ENCODE data around the gene PCK2.

The PCK2 gene

DNA sequence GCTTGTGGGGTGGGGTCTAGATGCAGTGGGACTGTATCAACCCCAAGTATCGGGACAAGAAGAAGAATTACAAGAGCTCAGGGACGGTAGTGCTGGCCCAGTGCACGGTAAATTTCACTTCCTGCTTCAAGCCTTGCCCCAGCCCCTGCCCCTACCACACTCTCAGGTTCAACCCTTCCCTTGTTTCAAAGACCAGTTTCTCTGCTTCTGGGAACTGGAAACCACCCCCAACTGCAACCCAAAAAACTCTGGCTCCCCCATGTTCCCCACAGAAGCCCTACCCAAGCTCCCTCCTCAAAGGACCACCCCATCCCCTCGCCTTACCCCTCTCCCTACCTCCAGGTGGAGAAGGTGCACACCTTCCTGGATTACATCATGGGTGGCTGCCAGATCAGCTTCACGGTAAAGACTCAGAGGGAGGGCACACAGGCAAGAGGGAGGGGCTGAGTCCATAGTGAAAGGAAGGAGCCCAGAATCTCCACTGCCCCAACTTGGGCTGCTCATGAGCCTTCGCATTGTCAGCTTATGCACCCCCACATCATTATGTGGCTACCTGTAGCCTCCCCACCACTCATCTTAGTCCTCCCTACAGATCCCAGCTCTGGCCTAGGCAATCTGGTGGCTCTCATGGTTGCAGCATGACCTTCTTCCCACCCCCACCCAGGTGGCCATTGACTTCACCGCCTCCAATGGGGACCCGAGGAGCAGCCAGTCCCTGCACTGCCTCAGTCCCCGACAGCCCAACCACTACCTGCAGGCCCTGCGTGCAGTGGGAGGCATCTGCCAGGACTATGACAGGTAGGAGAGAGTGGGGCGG lies 18.4 kb upstream of the PCK2 start:
- no peak for DNase-seq (ENCODE audit: low read depth)

DNA sequence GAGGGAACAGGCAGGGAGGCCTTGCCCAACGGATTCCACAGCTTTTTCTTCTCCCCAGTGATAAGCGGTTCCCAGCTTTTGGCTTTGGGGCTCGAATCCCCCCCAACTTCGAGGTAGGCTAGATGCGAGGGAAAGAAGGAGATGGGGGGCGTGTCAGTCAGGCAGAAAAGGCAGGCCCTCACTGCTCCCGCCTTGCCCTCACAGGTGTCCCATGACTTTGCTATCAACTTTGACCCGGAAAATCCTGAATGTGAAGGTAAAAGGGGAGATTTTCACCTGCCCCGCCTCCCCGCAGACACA lies 17.9 kb upstream of the PCK2 start:
- no peak for DNase-seq (ENCODE audit: low read depth)

DNA sequence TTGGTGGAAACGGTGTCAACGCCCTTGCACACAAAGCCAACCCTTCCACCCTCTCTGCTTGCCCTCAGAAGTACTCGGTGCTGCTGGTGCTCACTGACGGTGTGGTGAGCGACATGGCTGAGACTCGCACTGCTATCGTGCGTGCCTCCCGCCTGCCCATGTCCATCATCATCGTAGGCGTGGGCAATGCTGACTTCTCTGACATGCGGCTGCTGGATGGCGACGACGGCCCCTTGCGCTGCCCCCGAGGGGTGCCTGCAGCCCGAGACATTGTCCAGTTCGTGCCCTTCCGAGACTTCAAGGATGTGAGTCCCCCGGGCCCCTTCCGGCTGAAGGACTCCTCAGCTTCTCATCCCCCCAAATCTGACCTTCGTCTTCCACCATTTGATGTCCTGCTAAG lies 17.0 kb upstream of the PCK2 start:
- DNase-seq (ENCODE audit: low read depth), result no peak

DNA sequence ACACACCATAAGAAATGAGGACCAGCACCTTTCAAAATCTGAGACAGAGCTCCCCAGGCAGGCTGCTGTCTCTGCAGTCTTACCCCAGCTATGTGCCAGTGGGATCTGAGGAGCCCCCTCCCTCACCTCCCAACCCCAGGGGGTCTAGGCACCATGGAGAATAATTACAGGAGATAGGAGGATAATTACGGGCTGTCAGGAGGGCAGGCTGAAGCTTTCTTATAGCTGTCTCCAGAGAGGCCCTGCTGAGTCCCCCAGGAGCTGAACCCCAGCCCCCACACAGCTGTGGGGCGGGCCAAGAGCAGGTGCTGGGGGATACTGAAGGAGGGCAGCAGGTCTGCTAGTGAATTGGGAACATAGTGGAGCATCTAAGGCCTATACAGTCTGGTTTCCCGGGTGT lies 16.0 kb upstream of the PCK2 start:
- DNase-seq (ENCODE audit: low read depth), result no peak

DNA sequence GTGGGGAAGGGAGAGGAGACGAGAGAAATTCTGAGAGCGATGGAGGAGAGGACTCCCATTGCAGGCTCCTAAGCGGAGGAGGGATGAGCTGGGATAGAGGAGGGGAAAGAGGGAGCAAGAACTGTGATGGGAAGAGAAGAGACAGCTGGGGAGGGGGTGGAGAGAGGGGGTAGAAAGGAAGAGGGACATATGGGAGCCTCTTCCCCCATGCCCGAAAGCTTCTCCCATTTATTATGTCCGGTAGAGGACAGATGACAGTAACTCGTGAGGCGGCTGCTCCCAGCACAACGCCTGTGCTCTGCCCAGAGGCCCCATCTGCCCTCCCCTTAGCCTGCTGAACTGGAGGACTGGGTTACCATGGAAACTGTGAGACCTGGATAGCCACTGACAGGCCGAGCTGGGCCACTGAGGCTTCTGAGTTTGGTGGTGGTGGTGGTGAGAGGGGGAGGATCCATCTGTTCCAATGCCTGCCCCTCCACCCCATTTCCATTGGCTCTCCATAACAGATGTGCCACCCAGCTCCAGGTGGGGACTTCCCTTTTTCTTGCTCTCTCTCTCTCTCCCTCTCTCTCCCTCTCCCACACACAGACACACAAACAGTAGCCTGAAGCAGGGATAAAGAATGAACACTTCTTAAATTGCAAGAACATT lies 14.5 kb upstream of the PCK2 start:
- no peak for DNase-seq (ENCODE audit: low read depth)

DNA sequence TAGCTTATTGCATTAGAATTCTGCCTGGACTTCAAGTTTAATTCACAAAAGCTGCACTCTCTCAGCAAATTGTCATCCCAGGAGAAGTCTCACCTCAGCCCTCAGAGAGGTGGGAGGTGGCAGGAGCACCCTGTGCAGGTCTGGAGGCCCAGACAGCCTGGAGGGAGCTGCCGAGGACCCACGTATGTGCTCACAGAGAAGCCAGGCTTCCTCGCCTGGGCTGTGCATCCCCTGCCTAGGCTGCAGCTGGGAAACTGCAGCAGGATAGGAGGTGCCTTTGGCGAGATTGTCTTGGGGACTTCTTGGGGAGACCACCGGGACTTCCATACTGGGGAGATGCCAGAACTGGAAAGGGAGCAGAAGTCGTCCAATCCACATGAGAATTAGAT lies 14.0 kb upstream of the PCK2 start:
- no peak for DNase-seq (ENCODE audit: low read depth)

DNA sequence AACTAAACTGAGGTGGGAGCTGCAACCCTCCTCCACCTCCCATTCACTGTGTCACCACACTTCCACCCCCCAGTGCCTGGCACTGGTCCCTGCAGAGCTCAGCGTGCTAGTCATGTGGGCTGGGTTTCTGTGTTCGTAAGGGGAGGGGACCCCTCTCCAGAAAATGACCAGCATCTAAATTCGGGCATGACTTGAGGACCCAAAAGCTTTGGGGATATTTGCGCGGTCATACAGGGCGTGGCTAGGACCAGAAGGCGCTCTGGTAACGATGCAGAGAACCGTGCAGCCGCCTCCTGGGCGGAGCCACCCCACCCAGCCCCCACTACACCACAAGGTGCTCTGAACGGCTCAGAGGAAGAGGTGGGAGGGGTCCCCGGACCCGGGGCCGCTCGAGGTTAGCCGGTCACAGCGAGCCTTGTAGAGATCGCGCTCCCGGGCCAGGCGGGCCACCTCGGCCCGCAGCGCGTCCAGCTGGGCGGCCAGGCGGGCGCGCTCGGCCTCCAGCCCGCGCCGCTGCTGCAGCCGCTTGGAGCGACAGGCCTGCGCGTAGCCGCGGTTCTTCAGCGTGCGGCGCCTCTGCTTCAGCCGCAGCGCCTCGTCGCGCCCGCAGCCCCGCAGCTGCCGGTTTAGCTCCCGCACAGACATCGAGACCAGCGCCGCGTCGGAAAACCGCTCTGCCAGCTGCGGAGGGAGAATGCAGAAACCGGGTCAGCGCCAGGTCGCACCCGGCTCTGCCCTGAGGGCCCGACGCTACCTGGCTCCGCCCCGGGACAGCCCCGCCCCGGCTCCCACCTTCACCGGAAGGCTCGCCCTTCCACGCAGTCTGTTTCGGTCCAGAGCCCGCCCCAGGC lies 13.0 kb upstream of the PCK2 start:
- no peak for DNase-seq (ENCODE audit: low read depth)

DNA sequence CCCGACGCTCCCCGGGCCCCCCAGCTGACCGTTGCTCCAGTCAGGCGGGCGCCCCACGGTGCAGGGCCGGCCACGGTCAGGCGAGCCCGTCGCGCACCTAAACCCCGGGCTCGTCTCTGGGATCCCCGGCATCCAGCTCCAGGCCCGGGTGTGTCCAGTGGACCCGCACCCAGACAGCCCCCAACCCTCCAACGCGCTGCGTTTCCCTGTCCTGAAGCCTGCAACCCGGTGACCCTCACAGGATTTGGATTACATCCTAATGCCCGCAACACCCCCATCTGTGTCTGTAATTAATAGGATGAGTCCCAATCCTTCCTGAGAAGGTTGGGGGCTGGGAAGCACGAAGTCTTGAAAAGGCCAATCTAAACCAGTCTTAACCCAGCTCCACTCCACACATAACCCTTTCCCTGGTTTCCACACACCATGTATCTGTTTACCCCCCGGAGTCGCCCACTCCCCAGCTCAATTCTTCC lies 12.3 kb upstream of the PCK2 start:
- no peak for DNase-seq (ENCODE audit: low read depth)

DNA sequence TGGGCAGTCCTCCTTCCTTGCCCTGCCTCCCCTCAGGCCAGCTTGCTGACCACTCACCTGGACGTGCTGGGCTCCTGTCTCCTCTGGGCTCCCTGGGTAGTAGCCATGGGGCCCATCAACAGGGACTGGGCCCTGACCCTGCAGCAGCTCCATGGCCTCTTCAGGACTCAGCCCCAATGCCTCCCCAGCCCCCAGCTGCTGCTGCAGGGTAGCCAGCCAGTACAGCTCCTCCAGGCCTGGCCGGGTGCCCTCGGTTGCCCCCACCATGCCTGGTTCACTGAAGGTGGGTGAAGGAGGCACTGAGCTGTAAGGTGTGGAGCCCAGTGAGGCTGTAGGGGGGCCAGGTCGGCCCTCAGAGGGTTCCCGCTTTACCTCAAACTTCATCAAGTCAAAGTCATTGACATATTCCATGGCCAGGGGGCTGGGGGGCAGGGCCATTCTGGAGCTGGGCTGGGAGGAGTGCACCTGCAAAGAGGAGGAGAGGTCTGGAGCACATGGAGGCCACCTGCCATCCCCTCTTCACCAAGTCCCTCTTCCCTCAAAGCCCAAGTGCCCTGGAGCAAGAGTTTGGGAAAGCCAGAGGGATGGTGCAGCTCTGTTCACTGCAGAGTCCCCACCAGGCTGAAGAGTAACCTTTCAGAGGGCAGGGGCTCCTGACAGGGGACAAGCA lies 11.6 kb upstream of the PCK2 start:
- DNase-seq (ENCODE audit: low read depth), result no peak

DNA sequence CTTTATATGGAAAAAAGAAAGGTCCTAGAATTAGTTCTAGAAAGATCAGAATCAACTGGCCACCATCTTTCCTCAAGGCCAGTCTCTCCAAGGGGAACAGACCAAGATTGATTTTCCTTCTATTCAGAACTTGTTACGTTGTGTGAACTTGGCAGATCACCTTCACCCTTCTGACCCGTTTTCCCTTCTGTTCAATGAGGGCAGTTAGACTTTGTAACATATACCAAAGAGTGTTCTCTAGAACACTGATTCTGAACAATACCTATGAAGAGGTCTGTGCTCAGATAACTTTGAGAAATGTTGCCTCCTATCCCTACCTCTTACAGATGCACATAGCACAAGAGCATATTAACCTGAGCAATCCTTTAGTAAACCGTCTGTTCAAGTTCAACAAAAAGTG lies 10.6 kb upstream of the PCK2 start:
- no peak for DNase-seq (ENCODE audit: low read depth)

DNA sequence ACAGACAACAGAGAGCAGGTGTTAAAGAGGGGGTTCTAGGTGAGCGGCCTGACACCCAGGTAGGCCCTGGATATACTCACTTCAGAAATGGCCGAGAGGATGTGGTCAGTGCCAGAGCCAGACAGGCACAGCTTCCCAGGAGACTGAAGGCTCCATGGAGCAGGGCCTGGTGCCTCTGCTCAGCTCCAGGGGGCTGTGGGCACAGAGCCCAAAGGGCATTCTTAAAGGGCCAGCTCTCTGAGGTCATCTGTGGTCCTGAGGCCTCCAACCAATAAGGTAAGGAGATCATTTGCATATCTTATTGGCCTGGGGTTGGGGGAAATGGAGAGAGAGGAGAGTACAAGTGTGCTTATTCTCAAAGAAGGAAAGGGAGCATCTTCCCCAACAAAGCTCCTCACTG lies 9.7 kb upstream of the PCK2 start:
- no peak for DNase-seq (ENCODE audit: low read depth)

DNA sequence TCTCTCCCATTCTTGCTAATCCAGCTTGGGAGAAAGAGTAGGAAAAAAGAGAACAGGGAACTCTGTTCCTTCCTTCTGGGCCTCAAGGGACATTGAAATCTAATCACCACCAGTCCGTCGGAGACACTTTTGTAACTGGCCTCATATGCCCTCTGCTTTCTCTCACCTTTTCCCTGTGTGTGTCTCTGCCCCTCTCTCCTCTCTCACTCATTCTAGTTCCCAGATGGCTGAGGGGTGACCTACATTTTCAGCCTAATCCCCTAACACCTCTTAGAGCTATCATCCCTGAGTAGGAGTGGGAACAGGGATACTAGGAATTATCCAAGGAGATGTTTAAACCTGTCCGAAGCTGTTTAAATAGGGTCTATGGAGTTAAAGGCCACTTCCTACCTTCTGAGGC lies 8.9 kb upstream of the PCK2 start:
- DNase-seq (ENCODE audit: low read depth), result no peak

DNA sequence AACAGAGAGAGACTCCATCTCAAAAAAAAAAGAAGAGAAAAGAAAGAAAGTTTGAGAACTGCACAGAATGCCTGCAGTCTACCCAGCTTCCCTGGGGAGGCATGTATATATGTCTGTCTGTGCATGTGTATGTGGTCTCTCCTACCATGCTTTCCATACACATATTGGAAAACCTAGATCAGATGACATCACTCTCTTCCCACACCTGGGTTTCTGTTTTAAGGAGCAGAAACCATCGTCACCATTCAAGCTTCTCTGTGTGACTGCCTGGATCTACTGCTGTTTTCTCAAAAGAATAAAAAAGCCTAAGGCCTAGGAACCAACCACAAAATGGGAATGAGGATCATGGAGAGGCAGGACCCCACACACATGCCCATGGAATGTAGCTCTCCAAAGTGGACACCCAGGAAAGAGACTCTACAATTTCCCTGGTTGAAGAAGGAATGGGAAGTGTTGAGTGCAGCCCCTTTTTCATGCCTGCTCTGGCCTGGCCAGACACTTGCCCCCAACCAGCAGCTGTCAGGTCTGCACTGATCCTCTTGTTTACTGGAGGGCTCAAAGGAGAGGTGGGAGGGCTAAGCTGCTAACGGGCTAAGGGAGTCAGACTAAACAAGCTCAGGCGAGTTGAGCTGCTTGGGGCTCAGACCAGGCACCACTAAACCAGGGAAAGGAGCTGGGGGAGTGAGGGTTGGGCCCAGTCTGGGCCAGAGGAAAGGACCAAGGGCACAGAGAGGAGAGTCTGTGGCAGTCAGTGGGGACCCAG lies 7.7 kb upstream of the PCK2 start:
- no peak for DNase-seq (ENCODE audit: low read depth)

DNA sequence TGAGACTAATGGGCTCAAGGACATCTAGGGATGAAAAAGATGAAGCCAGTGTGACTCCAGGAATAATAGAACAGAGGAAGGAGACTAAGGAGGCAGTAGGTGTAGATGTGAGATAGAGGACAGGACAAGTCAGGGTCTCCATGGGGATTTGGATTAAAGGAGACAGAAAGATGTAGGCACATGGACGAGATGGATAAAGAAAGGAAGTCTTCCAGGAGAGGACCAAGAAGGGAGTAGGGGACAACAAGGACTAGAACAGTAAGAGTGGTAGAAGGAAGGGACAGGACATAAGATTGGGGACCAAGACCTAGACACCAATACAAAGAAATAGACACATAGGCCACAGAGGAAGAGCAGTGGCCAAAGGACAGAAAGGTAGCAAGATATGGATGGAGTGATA lies 7.1 kb upstream of the PCK2 start:
- DNase-seq (ENCODE audit: low read depth), result no peak

DNA sequence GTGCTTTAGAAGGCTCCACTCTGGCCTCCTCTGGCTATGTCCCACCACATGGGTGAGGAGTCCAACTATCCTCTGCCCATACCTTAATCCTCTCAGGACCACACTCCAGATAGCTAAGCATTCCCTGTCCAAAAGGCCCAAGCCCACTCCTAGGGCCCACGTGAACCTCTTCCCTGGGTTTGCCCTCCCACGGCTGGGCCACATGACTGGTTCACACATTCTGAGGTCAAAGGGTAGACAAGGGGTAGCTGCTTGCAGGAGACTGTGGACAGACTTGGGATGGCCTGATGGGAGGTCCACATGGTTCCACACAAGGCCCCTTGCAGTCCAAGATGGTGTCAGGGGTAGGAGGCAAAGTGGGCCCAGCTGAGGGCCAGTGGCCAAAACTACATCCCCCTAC lies 6.0 kb upstream of the PCK2 start:
- no peak for DNase-seq (ENCODE audit: low read depth)

DNA sequence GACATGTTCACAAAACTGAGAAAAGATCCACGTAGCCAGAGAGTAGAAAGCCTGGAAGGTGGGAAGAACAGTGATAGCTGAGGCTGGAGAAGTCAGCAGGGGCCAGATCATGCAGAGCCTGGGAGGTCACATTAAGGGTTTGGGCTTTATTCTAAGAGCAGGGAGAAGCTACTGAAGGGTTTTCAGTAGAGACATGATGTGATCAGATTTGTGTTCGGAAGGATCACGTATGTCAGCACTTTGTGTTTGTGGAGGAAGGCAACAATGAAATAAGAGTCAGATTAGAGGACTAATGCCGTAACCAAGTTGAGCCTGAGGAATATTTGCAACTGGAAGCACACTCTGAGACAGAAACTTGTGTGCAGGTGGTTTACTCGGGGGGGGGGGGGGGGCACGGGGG lies 4.2 kb upstream of the PCK2 start:
- DNase-seq (ENCODE audit: low read depth), result no peak

DNA sequence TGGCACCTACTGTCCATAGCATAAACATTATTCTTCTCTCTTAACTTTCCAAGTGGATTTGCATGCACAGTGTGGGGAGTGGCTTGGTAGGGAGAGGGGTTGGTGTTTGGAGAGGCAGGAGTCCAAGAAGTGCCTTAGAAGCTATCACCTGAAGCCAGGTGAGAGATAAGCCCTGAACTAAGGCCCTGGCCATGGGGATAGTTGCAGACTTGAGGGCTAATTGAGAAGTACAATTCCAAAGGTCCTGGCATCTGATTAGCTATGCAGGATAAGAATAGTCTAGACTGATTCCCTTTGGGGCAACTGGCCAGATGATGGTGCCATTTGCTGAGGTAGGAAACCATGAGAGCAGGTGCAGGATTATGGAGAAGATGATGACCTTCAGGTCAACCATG lies 2.0 kb upstream of the PCK2 start:
- no peak for DNase-seq (ENCODE audit: low read depth)

DNA sequence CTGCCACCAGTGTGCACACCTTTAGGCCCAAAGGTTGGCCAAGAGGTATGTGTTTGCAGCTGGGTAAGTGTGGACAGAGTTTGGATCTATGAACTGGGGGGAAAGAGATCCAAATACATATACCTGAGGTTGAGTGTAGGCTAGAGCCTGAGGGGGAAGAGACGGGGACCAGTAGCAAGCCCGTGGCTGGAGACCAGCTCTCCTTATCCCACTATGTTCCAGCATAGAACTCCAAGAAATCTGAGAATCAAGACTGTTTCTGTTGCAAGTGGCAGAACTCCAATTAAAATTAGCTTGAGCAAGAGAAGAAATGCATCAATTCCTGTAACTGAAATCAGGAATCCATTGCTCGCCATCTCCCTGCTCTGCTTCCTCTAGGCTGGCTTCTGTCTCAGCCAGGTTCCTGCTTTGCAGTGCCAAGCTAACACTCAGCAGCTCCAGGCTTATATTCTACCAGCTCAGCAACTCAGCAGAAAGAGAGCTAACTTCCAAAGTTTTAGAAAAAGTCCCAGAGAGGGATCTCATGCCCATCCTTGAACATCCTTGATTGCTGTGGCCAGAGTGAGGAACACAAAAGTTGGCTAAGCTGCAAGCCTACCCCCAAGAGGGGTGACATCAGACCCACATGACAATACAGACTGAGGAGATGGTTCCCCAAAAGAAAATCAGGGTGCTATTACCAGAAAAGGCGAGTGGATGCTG lies 1.5 kb upstream of the PCK2 start:
- DNase-seq (ENCODE audit: low read depth), result no peak

DNA sequence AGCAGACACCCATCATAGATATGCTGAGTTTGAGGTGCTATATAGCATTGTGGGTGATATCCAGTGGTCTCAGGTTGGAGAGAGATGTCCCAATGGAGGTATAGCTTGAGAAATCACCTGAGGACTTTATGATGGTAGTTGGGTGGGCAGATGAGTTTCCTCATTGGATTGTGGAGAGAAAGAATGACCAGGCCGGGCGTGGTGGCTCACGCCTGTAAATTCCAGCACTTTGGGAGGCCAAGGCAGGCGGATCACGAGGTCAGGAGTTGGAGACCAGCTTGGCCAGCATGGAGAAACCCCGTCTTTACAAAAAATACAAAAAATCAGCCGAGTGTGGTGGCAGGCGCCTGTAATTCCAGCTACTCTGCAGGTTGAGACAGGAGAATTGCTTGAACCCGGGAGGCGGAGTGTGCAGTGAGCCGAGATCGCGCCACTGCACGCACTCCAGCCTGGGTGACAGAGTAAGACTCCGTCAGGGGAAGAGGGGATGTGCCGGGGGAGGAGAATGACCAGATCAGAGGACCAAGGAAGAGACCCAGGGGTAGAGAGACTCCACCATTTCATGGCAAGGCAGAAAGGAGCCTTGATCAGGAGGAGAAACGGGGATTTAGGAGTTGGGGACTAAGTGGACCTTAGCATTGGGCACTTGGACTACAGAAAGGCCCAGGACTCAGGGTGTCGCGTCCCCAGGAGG lies 757 bp upstream of the PCK2 start:
- DNase-seq (ENCODE audit: low read depth), result no peak

DNA sequence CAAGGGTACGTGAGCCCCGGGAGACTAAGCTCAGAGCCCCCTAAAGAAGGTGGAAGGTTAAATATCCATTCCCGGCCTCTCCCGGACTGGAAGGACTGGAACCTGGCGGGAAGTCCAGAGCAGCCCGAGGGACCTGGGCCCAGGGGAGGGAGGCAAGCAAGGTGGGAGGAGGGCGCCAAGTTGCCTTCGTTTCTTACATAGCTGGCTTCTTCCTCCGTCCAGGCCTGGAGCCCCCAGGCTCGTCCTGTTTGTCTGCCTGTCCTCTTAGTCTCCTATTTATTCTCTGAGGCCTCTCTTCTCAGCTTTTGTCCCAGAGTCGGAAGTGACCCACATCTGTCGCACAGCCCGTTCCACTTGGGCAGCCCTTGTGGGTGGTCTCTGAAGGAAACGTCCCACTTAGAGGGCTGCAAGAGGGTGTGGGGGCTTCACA lies 745 bp downstream of the PCK2 start:
- no peak for DNase-seq (ENCODE audit: low read depth)

All from stromal cell of bone marrow (primary cell).